Upper lobe of left lung (tissue), 6 donors: ENCODE measurements around the gene ZNF423. TPM values are rescaled to one million over a fixed set of nuclear protein-coding genes. Genes with fewer than 3 reads are reported as not detected.

Experiments used
- ATAC-seq, 2 donors: fragments of 200-7000 bp; cut with Tn5 transposase; one replicate each; pipeline ENCODE4 v1.9.1; 2022; ENCODE audit warnings: mild to moderate bottlenecking in 2 of 2, moderate library complexity in 2 of 2; ENCODE audit not compliant: low FRiP score in 2 of 2
- DNase-seq, 2 donors: peaks; one replicate each; pipeline ENCODE4 v3.0.0-alpha.2; 2019 to 2020
- H3K27ac ChIP-seq, 4 donors: fragments of 200-600 bp; sonication (generic); one replicate each; pipeline ENCODE4 v1.5.1; 2016 to 2019
- H3K27me3 ChIP-seq, 4 donors: fragments of 200-600 bp; sonication (generic); one replicate each; pipeline ENCODE4 v1.5.1; 2017 to 2019
- H3K36me3 ChIP-seq, 4 donors: fragments of 200-600 bp; sonication (generic); one replicate each; pipeline ENCODE4 v1.5.1; 2016 to 2019
- H3K4me1 ChIP-seq, 4 donors: fragments of 200-600 bp; sonication (generic); one replicate each; pipeline ENCODE4 v1.5.1; 2018 to 2019
- H3K4me3 ChIP-seq, 4 donors: fragments of 200-600 bp; sonication (generic); one replicate each; pipeline ENCODE4 v1.5.1; 2017 to 2019; ENCODE audit warnings: mild to moderate bottlenecking in 2 of 4, moderate library complexity in 1 of 4
- H3K9me3 ChIP-seq, 4 donors: fragments of 200-600 bp; sonication (generic); one replicate each; pipeline ENCODE4 v1.5.1; 2018 to 2019
- CTCF ChIP-seq, 6 experiments: fragments of 450-650 bp in 4 of 6; fragments of 200-600 bp in 2 of 6; sonication (generic) in 2 of 6; IDR thresholded peaks; one replicate each; pipeline ENCODE4 v1.5.1; 2016 to 2019; ENCODE audit warnings: antibody characterized with exemption in 6 of 6
- EP300 ChIP-seq, 4 donors: sonication (generic); formaldehyde crosslinking; IDR thresholded peaks; one replicate each; pipeline ENCODE4 v1.5.1; 2017; ENCODE audit warnings: antibody characterized with exemption in 4 of 4, control low read depth in 2 of 4
- POLR2A ChIP-seq, 4 donors: fragments of 450-650 bp; IDR thresholded peaks; one replicate each; pipeline ENCODE4 v1.5.1; 2016 to 2017; ENCODE audit warnings: antibody characterized with exemption in 4 of 4, mild to moderate bottlenecking in 2 of 4
- POLR2AphosphoS5 ChIP-seq, 2 donors: sonication (generic); formaldehyde crosslinking; IDR thresholded peaks; one replicate each; pipeline ENCODE4 v1.5.1; 2017; ENCODE audit warnings: antibody characterized with exemption in 2 of 2
- WGBS, 2 donors: methylation state at CpG; one replicate each; pipeline ENCODE4 v1.1.5; 2017 to 2018; 5-methylcytosine and 5-hydroxymethylcytosine counted together
- total RNA-seq, 6 donors: library from RNA; depleted of rRNA in 4 of 6; stranded (reverse); fragments of >200 nt in 4 of 6; gene quantifications; one replicate each; pipeline versions ENCODE4 v1.1.0 to v1.2.1, GENCODE V29; 2016 to 2021
- donor health status: DM: no; HTN: no; CAD: no; lungs with moderate emphysema.
- donor health status: DM: no; HTN: yes; CAD: no; lungs with severe emphysema.

Gene ZNF423
- total RNA-seq, 6 donors from 2014 or later: 4.1 to 11.4 (median 6.7) TPM

- DNase-seq (no peak), ATAC-seq (no peak)
- Histone ChIP-seq H3K9me3 (no peaks in the 10 kb centered on the region), H3K36me3 (no peaks in the 10 kb centered on the region), H3K27ac (no peak overlapping the region), H3K4me1 (peaks cover 0 to 4% (median 0%) of the 10 kb centered on the region in 4 donors), H3K4me3 (no peak overlapping the region), H3K27me3 (no peaks in the 10 kb centered on the region)
- no peak for TF ChIP-seq CTCF (IDR thresholded peaks at IDR 0.05)
- no peak for TF ChIP-seq POLR2AphosphoS5 (IDR thresholded peaks at IDR 0.05)
- no peak for TF ChIP-seq EP300 (IDR thresholded peaks at IDR 0.05)
- no peak for TF ChIP-seq POLR2A (IDR thresholded peaks at IDR 0.05)
- WGBS, 2 donors: 78 to 81% methylated on average over 9 of the region's 9 CpGs
Observed at GRCh38 chr16:49739381-49739780, 116.5 kb downstream of the ZNF423 start.

- WGBS, 2 donors: 89 to 99% methylated on average over 3 of the region's 3 CpGs
- H3K27me3 ChIP-seq: no peaks in the 10 kb centered on the region
- ATAC-seq (no peak), DNase-seq (no peak)
- no peak for TF ChIP-seq CTCF (IDR thresholded peaks at IDR 0.05)
- no peak for TF ChIP-seq EP300 (IDR thresholded peaks at IDR 0.05)
- no peak for TF ChIP-seq POLR2AphosphoS5 (IDR thresholded peaks at IDR 0.05)
- TF ChIP-seq POLR2A (IDR thresholded peaks at IDR 0.05): no peak
- no peaks in the 10 kb centered on the region for H3K36me3 ChIP-seq
- no peak overlapping the region for H3K27ac ChIP-seq
- H3K9me3 ChIP-seq: no peaks in the 10 kb centered on the region
- H3K4me1 ChIP-seq: peaks cover 0 to 4% (median 0%) of the 10 kb centered on the region in 4 donors
- no peak overlapping the region for H3K4me3 ChIP-seq
Observed at GRCh38 chr16:49738832-49739231, 117.1 kb downstream of the ZNF423 start.

- H3K4me1 ChIP-seq: peaks cover 0 to 4% (median 0%) of the 10 kb centered on the region in 4 donors
- 92% methylated on average over 10 of the region's 10 CpGs for WGBS, 2 donors
- TF ChIP-seq POLR2A (IDR thresholded peaks at IDR 0.05): no peak
- TF ChIP-seq CTCF (IDR thresholded peaks at IDR 0.05): no peak
- H3K9me3 ChIP-seq: no peaks in the 10 kb centered on the region
- ATAC-seq (no peak), DNase-seq (no peak)
- H3K27me3 ChIP-seq: no peaks in the 10 kb centered on the region
- no peak overlapping the region for H3K4me3 ChIP-seq
- no peaks in the 10 kb centered on the region for H3K36me3 ChIP-seq
- no peak overlapping the region for H3K27ac ChIP-seq
Observed at GRCh38 chr16:49738001-49738400, 117.9 kb downstream of the ZNF423 start.

- Histone ChIP-seq H3K27ac (no peak overlapping the region), H3K9me3 (no peaks in the 10 kb centered on the region), H3K4me3 (no peak overlapping the region), H3K4me1 (peaks cover 0 to 4% (median 0%) of the 10 kb centered on the region in 4 donors), H3K36me3 (no peaks in the 10 kb centered on the region), H3K27me3 (no peaks in the 10 kb centered on the region)
- DNase-seq (no peak), ATAC-seq (no peak)
- TF ChIP-seq EP300 (IDR thresholded peaks at IDR 0.05) (no peak), POLR2A (IDR thresholded peaks at IDR 0.05) (no peak)
- 88 to 93% methylated on average over 8 to 9 of the region's 9 CpGs for WGBS, 2 donors
Observed at GRCh38 chr16:49737541-49737940, 118.4 kb downstream of the ZNF423 start.

GRCh38 chr16:49734331-49734730 lies 121.6 kb downstream of the ZNF423 start:
- H3K9me3 ChIP-seq: peaks cover 0 to 14% (median 7%) of the 10 kb centered on the region in 4 donors
- 83 to 100% methylated on average over 4 to 10 of the region's 10 CpGs for WGBS, 2 donors
- H3K4me3 ChIP-seq: no peak overlapping the region
- no peaks in the 10 kb centered on the region for H3K27me3 ChIP-seq
- H3K36me3 ChIP-seq: peaks cover 0 to 4% (median 0%) of the 10 kb centered on the region in 4 donors
- ATAC-seq: peak in 1 of 2 donors; percentile 57
- no peak for TF ChIP-seq CTCF (IDR thresholded peaks at IDR 0.05)
- TF ChIP-seq POLR2AphosphoS5 (IDR thresholded peaks at IDR 0.05): no peak
- no peak for TF ChIP-seq POLR2A (IDR thresholded peaks at IDR 0.05)
- TF ChIP-seq EP300 (IDR thresholded peaks at IDR 0.05): no peak
- no peak overlapping the region for H3K27ac ChIP-seq
- H3K4me1 ChIP-seq: peaks cover 0 to 4% (median 0%) of the 10 kb centered on the region in 4 donors
- no peak for DNase-seq
